A549 (cell line): ENCODE measurements around the gene EPS8L1.

Experiments
- BHLHE40 ChIP-seq: IDR thresholded peaks from 2 replicates; pipeline ENCODE4 v1.6.1; 2012; ENCODE audit warnings: low read depth, low read length, inconsistent platforms
- CTCF ChIP-seq: fragments of >200 bp; sonication (Bioruptor Twin); formaldehyde crosslinking; IDR thresholded peaks from 3 replicates; pipeline ENCODE4 v1.5.1; 2016

GRCh38 chr19:55058781-55059610, 16.7 kb upstream of the EPS8L1 start:
- TF ChIP-seq BHLHE40 (no peak), CTCF (no peak)
